GM12874 (cell line): Measurements from ENCODE around the gene ELOVL2.

ENCODE experiments used
- CTCF ChIP-seq: IDR thresholded peaks from 2 replicates; pipeline ENCODE4 v1.5.1; 2011; ENCODE audit warnings: low read depth, mild to moderate bottlenecking, control low read depth, low read length, moderate library complexity; ENCODE audit not compliant: insufficient read depth

ELOVL2 gene

GRCh38 chr6:11017090-11017489, 27.0 kb downstream of the ELOVL2 start:
- TF ChIP-seq CTCF, result no peak

GRCh38 chr6:11016452-11016851, 27.7 kb downstream of the ELOVL2 start:
- TF ChIP-seq CTCF, result no peak

- TF ChIP-seq CTCF, result no peak
These were observed 29.0 kb downstream of the ELOVL2 start for GRCh38 chr6:11015102-11015501.

- TF ChIP-seq CTCF, result no peak
These were observed 30.4 kb downstream of the ELOVL2 start for GRCh38 chr6:11013721-11014070.

GRCh38 chr6:11012976-11013720, 31.0 kb downstream of the ELOVL2 start:
- TF ChIP-seq CTCF, result no peak

GRCh38 chr6:11012295-11012754, 31.8 kb downstream of the ELOVL2 start:
- TF ChIP-seq CTCF, result no peak

GRCh38 chr6:11011787-11012234, 32.3 kb downstream of the ELOVL2 start:
- no peak for TF ChIP-seq CTCF
